ENCODE data around the gene ANKRD33B.
"Not testable (repeated sequence)": the region's sequence is repeated elsewhere in the genome, so short reads cannot be mapped to it uniquely, and the experiment has no call there.

The ANKRD33B gene

DNA sequence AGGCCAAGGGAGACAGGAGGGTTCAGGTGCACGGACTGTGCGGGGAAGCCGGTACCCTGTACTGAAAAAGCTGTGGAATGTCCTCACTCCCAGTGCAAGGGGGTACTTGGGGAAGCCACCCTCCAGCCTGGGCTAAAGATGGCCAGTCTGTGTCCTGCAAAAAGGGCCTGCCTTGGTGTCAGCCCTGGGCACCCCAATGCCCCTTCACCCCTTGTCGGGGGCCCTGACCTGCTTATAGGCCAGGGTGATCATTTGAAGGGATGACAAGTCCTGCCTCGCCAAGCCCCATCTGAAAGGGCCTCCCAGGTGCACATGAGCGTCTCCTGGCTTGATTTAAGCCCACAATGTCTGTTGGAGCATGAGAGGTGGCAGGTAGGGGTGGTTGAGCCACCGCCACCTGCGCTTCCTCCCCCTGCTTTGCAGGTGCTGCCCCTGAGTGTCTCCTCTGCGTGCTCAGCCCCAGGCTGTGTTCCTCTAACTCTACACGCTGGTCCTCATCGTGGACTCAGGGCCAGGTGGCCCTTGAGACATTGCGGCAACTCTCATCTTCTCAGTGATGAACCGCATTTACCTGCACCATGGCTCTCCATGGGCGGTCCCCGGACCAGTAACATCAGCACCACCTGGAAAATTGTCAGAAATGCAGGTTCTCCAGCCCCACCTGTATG lies 97.0 kb downstream of the ANKRD33B start:
- no peaks in the 10 kb centered on the region for H3K9me3 Mint-ChIP-seq
- no peaks in the 10 kb centered on the region for H3K36me3 Mint-ChIP-seq (ENCODE audit: low read depth)
- H3K27ac Mint-ChIP-seq: no peak overlapping the region
- H3K4me3 Mint-ChIP-seq: no peak overlapping the region
- no peaks in the 10 kb centered on the region for H3K27me3 Mint-ChIP-seq
- no peaks in the 10 kb centered on the region for H3K4me1 Mint-ChIP-seq (ENCODE audit: low read depth)

DNA sequence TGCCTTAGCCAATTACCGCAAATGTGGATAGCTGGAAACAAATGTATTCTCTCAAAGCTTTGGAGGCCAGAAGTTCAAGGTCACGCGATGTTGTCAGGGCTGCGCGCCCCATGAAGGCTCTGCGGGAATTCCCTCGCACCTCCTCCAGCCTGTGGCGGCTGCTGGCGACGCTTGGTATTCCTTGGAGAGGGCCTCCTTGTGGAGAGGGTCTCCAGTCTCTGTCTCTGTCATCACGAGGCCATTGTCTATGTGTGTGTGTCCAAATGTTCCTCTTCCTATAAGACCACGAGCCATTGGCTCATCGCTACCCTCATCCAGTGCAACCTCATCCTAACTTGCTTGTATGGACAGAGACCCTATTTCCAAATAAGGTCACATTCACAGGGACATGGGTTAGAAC lies 97.5 kb downstream of the ANKRD33B start:
- H3K4me3 Mint-ChIP-seq: no peak overlapping the region
- no peaks in the 10 kb centered on the region for H3K9me3 Mint-ChIP-seq
- no peaks in the 10 kb centered on the region for H3K27me3 Mint-ChIP-seq
- no peaks in the 10 kb centered on the region for H3K36me3 Mint-ChIP-seq (ENCODE audit: low read depth)
- H3K4me1 Mint-ChIP-seq (ENCODE audit: low read depth): no peaks in the 10 kb centered on the region
- no peak overlapping the region for H3K27ac Mint-ChIP-seq

DNA sequence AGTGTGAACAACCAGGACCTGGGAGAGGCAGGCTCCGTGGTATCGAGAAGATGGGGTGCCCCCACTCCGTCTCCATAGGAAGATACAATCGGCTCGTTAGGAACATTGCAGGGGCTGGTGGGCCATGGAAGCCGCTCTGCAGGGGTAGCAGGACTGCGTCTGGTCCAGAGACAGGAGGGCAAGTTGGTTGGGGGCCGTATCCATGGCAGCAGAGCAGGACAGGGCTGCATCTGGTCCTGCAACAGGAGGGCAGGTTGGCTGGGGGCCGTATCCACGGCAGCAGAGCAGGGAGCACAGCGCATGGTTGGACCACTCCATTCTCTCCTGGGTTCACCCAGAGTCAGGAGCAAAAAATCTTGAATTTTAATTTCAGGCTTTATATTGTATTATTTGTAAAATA lies 98.2 kb downstream of the ANKRD33B start:
- H3K4me3 Mint-ChIP-seq: no peak overlapping the region
- no peaks in the 10 kb centered on the region for H3K9me3 Mint-ChIP-seq
- H3K27ac Mint-ChIP-seq: no peak overlapping the region
- no peaks in the 10 kb centered on the region for H3K27me3 Mint-ChIP-seq
- H3K36me3 Mint-ChIP-seq (ENCODE audit: low read depth): no peaks in the 10 kb centered on the region
- no peaks in the 10 kb centered on the region for H3K4me1 Mint-ChIP-seq (ENCODE audit: low read depth)

DNA sequence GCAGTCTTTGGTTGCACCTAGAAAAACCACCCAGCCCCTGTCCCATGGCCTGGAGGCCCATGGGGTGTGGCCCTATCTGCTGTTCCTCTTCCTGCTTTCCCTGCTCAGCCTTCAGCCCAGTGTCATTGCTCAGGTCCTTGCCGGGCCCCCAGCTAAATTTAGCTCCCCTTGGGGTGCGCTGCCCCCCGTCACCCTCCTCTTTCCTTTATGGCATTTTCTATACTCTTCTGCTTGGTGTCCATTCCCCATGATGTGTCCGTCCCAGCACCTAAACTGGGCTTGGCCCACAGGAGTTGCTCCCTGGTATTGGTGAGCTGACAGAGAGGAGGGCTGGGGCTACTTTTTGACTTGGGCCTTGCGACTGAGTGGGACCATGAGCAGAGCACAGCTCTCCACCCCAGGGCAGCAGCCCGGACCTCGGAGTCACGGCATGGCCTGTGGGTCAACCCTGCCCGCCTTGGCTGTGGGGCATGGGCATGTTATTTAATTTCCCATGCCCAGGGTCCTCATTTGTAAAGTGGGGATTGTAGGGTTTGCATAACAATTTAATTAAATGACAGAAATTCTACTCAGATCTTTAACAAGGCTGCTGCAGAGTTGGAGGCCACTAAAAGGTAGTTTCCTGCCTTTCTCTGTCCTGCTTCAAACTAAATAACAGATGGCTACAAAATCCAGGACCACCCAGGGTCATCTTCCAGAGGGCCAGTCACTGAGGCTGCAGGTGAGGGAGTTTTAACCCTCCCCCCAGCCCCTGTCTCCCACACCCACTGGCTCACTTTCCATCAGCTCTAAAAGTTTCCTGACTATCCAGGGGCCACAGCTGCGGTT lies 99.0 kb downstream of the ANKRD33B start:
- Mint-ChIP-seq H3K9me3 (no peaks in the 10 kb centered on the region), H3K4me3 (no peak overlapping the region), H3K4me1 (ENCODE audit: low read depth) (no peaks in the 10 kb centered on the region), H3K36me3 (ENCODE audit: low read depth) (no peaks in the 10 kb centered on the region), H3K27me3 (no peaks in the 10 kb centered on the region), H3K27ac (no peak overlapping the region)

DNA sequence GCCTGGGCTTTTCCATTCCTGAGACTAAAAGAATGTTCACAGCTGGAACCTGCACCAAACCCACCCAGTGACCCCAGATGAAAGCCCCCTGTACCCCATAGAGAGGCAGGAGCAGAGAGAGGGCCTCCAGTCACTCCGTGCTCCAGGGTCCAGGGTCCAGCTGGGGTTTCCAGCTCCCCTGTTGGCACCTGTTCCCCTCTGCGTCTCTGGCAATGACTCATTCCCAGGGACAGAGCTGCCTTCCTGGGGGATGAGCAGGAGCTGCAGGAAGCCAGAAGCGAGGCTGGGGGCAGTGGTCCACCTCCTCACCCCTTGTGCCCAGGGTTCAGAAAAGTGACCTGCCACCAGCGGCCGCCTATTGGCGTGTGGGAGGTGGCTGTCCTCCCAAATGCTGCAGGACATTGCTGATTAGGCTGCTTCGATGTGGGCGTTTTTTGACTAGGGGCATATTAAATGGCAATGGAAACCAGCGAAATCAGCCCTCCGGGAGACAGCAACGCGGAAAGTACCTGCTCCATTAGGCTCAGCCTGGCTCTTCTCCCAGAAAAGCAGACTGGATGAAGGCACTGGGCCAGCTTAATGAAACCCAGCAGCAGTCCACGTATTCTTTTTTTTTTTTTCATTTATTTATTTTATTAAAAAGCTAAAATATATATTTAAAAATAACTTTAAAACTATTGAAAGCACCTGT lies 99.8 kb downstream of the ANKRD33B start:
- H3K4me1 Mint-ChIP-seq (ENCODE audit: low read depth): no peaks in the 10 kb centered on the region
- no peaks in the 10 kb centered on the region for H3K36me3 Mint-ChIP-seq (ENCODE audit: low read depth)
- no peaks in the 10 kb centered on the region for H3K9me3 Mint-ChIP-seq
- H3K4me3 Mint-ChIP-seq: no peak overlapping the region
- H3K27ac Mint-ChIP-seq: no peak overlapping the region
- H3K27me3 Mint-ChIP-seq: no peaks in the 10 kb centered on the region

DNA sequence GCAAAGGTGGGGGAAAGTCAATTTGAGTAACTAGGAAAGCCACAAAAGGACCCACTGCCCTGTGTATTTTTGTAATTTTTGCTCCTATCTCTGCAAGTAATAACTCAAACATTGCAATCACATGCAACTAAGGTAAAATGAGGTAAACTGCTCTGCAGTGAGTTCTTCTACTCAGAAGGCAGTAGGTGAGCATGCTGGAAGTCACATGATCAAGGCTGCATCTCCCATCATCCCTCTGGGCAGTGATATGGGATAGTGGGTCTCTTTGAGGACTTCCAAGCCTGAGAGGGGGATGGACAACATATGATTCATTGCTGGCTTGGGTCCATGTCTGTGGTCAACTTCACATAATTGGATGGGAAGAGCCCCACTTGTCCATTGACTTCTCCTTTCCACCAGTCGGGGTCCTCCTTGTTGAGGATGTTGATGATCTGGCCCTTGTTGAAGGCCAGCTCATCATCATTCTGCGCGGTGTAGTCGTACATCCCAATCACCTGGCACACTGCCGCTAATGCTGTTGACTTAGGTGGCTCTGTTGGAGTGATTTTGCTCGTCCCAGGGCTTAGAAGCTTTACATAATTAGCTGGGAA lies 100.4 kb downstream of the ANKRD33B start:
- H3K4me3 Mint-ChIP-seq: not testable (repeated sequence)

DNA sequence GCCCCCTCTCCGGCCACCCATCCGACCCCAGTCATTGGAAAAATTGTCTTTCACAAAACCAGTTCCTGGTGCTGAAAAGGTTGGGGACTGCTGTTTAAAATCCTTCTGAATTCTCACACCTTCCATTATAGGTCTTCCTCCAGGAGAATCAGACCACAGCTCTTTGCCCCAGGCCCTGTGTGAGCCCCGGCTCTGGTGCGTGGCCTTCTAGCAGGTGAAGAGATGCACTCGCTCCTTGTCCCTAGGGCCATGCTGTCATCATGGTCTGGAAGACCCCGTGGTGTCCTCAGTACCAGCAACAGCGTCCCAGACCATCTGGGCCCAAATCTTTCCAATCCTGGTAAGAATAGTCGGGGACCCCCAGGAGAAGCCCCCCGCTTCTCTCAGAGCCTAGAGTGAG lies 101.9 kb downstream of the ANKRD33B start:
- H3K4me3 Mint-ChIP-seq: no peak overlapping the region
- H3K9me3 Mint-ChIP-seq: no peaks in the 10 kb centered on the region
- no peak overlapping the region for H3K27ac Mint-ChIP-seq
- no peaks in the 10 kb centered on the region for H3K36me3 Mint-ChIP-seq (ENCODE audit: low read depth)
- no peaks in the 10 kb centered on the region for H3K27me3 Mint-ChIP-seq
- no peaks in the 10 kb centered on the region for H3K4me1 Mint-ChIP-seq (ENCODE audit: low read depth)

More for the DNA sequence above, 100.4 kb downstream of the ANKRD33B start:
- not testable (repeated sequence) for H3K4me1 Mint-ChIP-seq (ENCODE audit: low read depth); H3K9me3 Mint-ChIP-seq; H3K27me3 Mint-ChIP-seq; H3K36me3 Mint-ChIP-seq (ENCODE audit: low read depth); H3K27ac Mint-ChIP-seq

DNA sequence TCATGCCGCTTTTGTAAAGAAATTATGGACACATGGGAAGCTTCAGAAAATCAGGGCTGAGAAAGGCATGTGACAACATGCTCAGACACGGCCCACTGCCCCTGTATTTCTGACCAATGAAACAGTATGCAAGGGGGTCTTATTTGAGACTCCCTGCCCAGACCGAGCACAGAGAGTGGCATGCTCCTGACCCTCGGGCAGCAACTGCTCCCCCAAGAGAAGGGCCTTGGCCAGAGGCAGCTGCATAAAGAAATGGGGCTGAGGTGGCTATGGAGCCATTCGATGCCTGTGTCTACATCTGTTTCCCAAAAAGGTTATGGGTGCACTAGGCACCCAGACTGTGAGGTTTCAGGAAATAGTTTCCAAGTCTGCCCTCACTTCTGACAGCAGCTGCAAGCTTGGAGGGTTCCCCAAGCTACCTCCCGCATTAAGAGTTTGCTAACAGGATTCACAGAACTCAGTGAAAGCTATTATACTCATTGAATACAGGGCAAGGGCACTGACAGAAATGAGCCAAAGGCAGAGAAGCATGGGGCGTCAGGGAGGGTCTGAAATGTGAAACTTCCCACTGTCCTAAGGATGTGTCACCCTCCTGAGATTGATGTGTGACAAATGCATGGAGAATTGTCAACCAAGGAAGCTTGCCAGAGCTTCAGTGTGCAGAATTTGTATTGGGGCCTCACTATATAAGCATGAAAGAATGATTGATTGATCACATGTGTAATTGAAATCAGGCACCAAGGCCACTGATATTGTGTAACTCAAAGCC lies 102.8 kb downstream of the ANKRD33B start:
- H3K36me3 Mint-ChIP-seq (ENCODE audit: low read depth): no peaks in the 10 kb centered on the region
- no peak overlapping the region for H3K4me3 Mint-ChIP-seq
- no peaks in the 10 kb centered on the region for H3K9me3 Mint-ChIP-seq
- no peaks in the 10 kb centered on the region for H3K4me1 Mint-ChIP-seq (ENCODE audit: low read depth)
- H3K27ac Mint-ChIP-seq: no peak overlapping the region
- H3K27me3 Mint-ChIP-seq: no peaks in the 10 kb centered on the region

DNA sequence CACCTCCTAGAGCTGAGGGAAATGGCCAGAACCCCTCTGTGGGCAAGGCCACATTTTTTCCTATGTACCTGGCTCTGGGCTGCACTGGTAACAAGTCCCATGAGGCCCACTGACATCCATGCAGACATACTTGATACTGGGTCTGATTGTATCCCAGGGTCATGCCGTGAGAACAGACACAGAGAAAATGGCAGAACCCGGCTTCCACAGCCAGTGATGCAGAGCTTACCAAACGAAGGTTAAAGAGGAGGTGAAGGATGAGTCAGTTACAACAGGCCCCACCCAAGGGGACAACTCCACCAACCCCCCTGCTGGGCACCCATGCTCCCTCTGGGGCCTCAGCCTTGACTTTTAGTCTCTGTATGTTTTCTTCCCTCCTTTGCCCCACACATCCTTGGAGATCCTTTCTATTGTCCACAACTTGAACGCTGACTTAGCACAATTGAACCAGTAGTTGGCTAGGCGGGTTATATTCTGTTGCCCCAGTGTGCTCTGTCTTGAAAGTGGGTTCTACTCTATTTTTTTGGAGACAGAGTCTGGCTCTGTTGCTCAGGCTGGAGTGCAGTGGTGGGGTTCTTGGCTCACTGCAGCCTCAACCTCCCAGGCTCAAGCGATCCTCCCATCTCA lies 103.7 kb downstream of the ANKRD33B start:
- Mint-ChIP-seq H3K36me3 (ENCODE audit: low read depth) (no peaks in the 10 kb centered on the region), H3K27ac (no peak overlapping the region), H3K4me3 (no peak overlapping the region), H3K27me3 (peaks cover 4% of the 10 kb centered on the region), H3K9me3 (no peaks in the 10 kb centered on the region), H3K4me1 (ENCODE audit: low read depth) (no peaks in the 10 kb centered on the region)

DNA sequence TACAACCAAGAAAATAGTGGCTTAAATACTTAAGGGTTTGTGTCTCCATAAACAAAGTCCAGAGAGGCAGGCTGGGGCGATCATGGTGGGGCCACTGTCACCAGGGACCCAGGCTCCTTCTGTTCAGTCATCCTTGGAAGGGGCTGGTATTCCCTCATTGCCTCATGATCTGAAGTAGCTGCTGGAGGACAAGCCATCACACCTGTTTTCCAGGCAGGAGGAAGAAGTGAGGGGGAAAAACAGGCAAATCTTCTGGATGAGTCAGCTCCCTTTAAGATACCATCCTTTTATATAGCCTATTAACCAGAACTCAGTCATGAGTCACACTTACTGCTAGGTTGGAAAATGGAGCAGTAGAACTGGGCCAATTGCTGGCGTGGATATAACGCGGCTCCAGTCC lies 104.8 kb downstream of the ANKRD33B start:
- Mint-ChIP-seq H3K4me1 (ENCODE audit: low read depth) (no peaks in the 10 kb centered on the region), H3K36me3 (ENCODE audit: low read depth) (no peaks in the 10 kb centered on the region), H3K27ac (no peak overlapping the region), H3K4me3 (no peak overlapping the region), H3K9me3 (no peaks in the 10 kb centered on the region), H3K27me3 (peaks cover 4% of the 10 kb centered on the region)

DNA sequence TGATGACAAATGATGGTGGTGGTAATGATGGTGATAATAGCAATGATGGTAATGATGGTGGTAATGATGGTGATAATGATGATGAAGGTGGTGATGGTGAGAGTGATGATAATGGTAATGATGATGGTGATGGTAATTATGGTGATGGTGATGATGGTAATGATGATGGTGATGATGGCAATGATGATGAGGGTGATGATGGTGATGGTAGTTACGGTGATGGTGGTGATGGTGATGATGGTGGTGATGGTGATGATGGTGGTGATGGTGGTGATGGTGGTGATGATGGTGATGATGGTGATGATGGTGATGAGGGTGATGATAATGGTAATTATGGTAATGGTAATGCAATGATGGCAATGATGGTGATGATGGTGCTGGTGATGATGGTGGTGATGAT lies 106.1 kb downstream of the ANKRD33B start:
- no peaks in the 10 kb centered on the region for H3K36me3 Mint-ChIP-seq (ENCODE audit: low read depth)
- no peak overlapping the region for H3K4me3 Mint-ChIP-seq
- H3K9me3 Mint-ChIP-seq: no peaks in the 10 kb centered on the region
- no peaks in the 10 kb centered on the region for H3K4me1 Mint-ChIP-seq (ENCODE audit: low read depth)
- peaks cover 6% of the 10 kb centered on the region for H3K27me3 Mint-ChIP-seq
- H3K27ac Mint-ChIP-seq: no peak overlapping the region

DNA sequence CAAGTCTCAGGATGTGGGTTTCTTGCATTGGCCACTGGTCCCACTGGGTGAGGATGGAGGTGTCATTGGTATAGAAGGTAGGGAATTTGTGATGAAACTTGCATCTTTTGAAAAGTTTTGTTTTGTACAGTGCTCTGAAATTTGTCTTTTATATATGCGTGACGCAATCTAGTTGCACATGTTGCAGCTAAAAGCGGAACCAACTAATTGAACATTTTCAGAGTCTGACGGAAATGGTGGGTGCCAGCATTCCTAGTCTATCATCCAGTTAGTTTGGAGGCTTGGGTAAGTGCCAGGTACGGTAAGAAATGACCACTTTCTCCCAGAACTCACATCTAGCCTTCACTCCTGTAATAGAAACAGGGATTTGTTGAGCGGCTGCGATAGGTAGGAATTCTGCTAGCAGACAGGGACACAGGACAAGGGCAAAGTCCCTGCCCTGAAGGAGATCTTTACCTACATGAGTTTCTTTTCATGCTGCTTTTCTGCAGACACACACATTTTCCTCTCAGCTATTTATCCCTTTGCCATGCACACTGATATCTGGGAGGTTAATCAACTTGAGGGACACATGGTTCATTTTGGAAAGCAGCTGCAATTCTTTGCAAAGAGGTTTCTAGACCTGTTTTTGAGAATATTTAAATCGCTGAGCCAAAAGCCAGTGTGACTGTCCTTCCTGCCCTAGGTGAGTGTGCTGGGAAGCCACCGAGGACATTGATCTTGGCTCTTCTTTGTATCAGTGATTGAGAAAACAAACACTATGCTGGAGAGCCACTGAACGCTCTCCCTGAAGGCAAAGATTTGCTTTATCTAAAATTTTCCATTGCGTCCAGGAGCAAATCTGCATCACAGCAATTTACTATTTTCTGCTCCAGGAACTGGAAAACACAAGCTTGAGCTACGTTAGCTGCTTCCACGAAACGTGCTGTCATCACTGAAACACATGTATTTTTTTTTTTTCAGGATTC lies 107.5 kb downstream of the ANKRD33B start:
- no peaks in the 10 kb centered on the region for H3K9me3 Mint-ChIP-seq
- peaks cover 8% of the 10 kb centered on the region for H3K27me3 Mint-ChIP-seq
- no peaks in the 10 kb centered on the region for H3K4me1 Mint-ChIP-seq (ENCODE audit: low read depth)
- no peak overlapping the region for H3K4me3 Mint-ChIP-seq
- no peaks in the 10 kb centered on the region for H3K36me3 Mint-ChIP-seq (ENCODE audit: low read depth)
- H3K27ac Mint-ChIP-seq: no peak overlapping the region
